GM21723 (cell line): ENCODE data around the gene MBD3L4.
"Not testable (repeated sequence)": the region's sequence is repeated elsewhere in the genome, so short reads cannot be mapped to it uniquely, and the experiment has no call there.

ENCODE experiments used
- ATAC-seq: cut with Tn5 transposase; IDR thresholded peaks from one replicate; pipeline ENCODE4 v1.9.1; 2021; ENCODE audit warnings: mild to moderate bottlenecking, moderate library complexity; ENCODE audit not compliant: unreplicated experiment

The MBD3L4 gene

GRCh38 chr19:7051421-7051820, 11.4 kb upstream of the MBD3L4 start:
- not testable (repeated sequence) for ATAC-seq

GRCh38 chr19:7049021-7049420, 9.0 kb upstream of the MBD3L4 start, which contains the start of gene MBD3L2:
MBD3L2 (plus strand) TSS chr19:7049321; CDS start chr19:7049374, 53 bp downstream.
- not testable (repeated sequence) for ATAC-seq

- not testable (repeated sequence) for ATAC-seq
These were observed 1.6 kb upstream of the MBD3L4 start for GRCh38 chr19:7041563-7041962.

GRCh38 chr19:7030278-7030677, 9.7 kb downstream of the MBD3L4 start, which contains the start of gene MBD3L5:
MBD3L5 (plus strand) TSS chr19:7030578; CDS start chr19:7030612, 34 bp downstream.
- ATAC-seq: not testable (repeated sequence)

GRCh38 chr19:7028790-7029189, 11.2 kb downstream of the MBD3L4 start:
- ATAC-seq: not testable (repeated sequence)

- not testable (repeated sequence) for ATAC-seq
These were observed 18.6 kb downstream of the MBD3L4 start, which contains the start of gene MBD3L2B for GRCh38 chr19:7021331-7021730. MBD3L2B (minus strand) TSS chr19:7021431; CDS start chr19:7021397, 34 bp downstream.

GRCh38 chr19:7018828-7019227, 21.2 kb downstream of the MBD3L4 start:
- ATAC-seq: no peak

GRCh38 chr19:7013678-7014077, 26.3 kb downstream of the MBD3L4 start:
- no peak for ATAC-seq

GRCh38 chr19:7010722-7011593, 29.0 kb downstream of the MBD3L4 start:
- no peak for ATAC-seq

GRCh38 chr19:7007859-7008258, 32.1 kb downstream of the MBD3L4 start:
- no peak for ATAC-seq

- ATAC-seq: no peak
These were observed 33.8 kb downstream of the MBD3L4 start for GRCh38 chr19:7006135-7006704.

GRCh38 chr19:7004313-7004931, 35.6 kb downstream of the MBD3L4 start:
- ATAC-seq: no peak

GRCh38 chr19:7000816-7001215, 39.2 kb downstream of the MBD3L4 start:
- no peak for ATAC-seq

- ATAC-seq: no peak
These were observed 39.6 kb downstream of the MBD3L4 start for GRCh38 chr19:7000333-7000732.

GRCh38 chr19:6999933-7000332, 40.0 kb downstream of the MBD3L4 start:
- ATAC-seq: no peak

GRCh38 chr19:6997679-6998445, 42.1 kb downstream of the MBD3L4 start:
- ATAC-seq: no peak

- ATAC-seq: no peak
These were observed 43.2 kb downstream of the MBD3L4 start for GRCh38 chr19:6996810-6997209.

- ATAC-seq: no peak
These were observed 44.9 kb downstream of the MBD3L4 start for GRCh38 chr19:6995054-6995453.

- no peak for ATAC-seq
These were observed 51.7 kb downstream of the MBD3L4 start for GRCh38 chr19:6988257-6988656.

- ATAC-seq: no peak
These were observed 52.1 kb downstream of the MBD3L4 start for GRCh38 chr19:6987850-6988249.
